HFF-Myc (cell line): ENCODE data around the gene IFFO2.

ENCODE experiments used
- DNase-seq: peaks from one replicate; pipeline ENCODE4 v3.0.0-alpha.2; 2011; ENCODE audit warnings: low read depth; ENCODE audit errors: extremely low read depth
- H3K4me3 ChIP-seq: replicated peaks from 2 replicates; pipeline ENCODE4 v1.5.1; 2011; ENCODE audit warnings: low read depth, mild to moderate bottlenecking, control low read depth, low read length
- CTCF ChIP-seq: IDR thresholded peaks from 2 replicates; pipeline ENCODE4 v1.5.1; 2012; ENCODE audit warnings: mild to moderate bottlenecking, low read depth, low read length, control low read depth; ENCODE audit errors: missing control alignments

Gene IFFO2

DNA sequence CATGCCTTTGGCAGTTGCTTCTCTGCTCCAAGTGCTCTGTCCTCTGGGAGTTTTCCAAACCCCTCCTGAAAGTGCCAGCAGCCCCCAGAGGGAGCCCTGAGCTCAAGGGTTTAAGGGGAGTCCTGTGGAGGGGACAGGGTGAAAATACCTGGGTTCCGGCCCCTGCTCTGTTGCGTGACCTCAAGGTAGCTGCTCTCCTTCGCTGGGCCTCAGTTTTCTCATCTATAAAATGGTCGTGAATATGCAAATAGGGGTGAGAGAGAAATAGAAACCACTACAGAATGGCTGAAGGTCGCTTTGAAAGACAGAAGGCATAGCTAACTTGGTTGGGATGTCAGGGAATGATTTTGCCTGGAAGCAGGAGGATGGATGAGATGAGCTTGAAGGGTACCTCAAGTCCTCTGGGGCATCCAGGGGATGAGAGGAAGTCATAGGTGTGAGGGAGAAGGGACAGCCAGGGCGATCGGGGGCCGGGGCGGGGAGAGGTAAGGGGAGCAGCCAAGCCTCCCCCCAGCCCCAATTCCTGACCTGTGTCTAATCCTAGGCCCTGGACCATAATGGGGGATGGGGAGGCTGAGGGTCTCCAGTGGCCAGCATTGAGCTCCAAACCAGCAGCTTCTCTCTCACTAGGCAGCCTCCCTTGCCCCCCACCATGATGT, 12.4 kb downstream of the IFFO2 start:
- TF ChIP-seq CTCF: no peak
- DNase-seq: no peak

DNA sequence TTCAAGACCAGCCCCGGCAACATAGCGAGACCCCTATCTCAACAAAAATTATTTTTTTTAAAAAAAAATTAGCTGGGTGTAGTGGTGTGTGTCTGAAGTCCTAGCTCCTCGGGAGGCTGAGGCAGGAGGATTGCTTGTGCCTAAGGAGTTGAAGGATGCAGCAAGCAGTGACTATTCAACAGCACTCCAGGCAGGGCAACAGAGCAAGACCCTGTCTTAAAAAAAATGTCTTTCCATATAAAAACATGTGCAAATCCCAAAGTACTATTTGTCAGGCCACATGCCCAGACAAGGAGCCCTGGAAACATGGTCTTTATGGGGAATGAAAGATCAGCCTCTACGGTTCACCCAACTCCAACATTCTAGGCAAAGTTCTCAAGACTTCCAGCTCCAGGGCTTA, 13.3 kb downstream of the IFFO2 start:
- no peak for DNase-seq
- no peak for TF ChIP-seq CTCF
- H3K4me3 ChIP-seq: no peak overlapping the region

More for the DNA sequence above, 12.4 kb downstream of the IFFO2 start:
- no peak overlapping the region for H3K4me3 ChIP-seq

DNA sequence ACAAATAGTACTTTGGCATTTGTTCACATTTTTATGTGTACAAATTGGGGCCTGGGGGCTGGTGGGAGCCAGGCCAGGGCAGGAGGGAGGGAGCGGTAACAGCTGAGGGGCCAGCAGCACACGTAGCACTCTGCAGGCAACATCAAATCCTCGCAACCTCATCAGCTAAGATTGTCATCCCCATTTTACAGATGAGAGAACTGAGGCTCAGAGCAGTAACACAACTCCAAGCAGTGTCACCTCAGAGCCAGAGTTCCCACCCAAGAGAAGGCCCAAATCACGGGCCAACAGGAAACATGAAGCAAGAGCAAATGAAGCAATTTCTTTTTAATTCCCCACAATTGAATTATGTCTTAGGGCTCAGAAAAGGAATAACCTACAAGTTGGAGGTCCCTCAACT, 14.1 kb downstream of the IFFO2 start:
- no peak overlapping the region for H3K4me3 ChIP-seq
- no peak for TF ChIP-seq CTCF
- DNase-seq: no peak

- no peak for TF ChIP-seq CTCF
- no peak overlapping the region for H3K4me3 ChIP-seq
- no peak for DNase-seq
Measured at GRCh38 chr1:18941221-18942141, 15.0 kb downstream of the IFFO2 start.

DNA sequence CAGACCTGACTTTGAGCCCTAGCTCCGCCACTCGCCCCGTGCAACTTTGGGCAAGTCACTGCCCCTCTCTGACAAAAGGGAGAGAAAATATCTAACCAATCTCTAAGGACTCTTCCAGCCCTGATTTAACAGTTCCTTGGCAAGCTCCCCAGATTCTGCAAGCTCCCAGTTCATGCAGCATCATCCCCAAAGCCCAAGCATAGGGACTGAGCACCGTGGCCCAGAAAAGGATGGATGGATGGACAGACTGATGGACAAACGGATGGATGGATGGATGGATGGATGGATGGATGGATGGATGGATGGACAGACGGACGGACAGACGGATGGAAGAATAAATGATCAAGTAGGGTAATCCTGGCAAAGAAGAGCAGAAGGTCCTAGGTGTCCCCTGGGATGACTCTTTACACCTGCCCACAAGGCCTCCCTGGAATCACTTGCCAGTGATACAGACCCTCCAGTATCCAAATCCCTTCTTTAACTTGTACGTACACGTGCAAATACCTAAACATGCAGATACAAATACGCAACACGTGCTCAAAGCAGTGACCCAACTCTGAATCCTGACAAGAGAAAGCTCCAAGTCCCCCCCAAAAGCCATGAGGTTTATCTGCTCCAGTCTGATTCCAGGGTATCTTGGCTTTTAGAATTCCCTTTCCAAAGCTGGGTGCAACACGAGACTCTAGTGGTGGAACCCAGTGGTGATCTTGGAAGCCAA, 16.0 kb downstream of the IFFO2 start:
- no peak overlapping the region for H3K4me3 ChIP-seq
- TF ChIP-seq CTCF: no peak
- no peak for DNase-seq

DNA sequence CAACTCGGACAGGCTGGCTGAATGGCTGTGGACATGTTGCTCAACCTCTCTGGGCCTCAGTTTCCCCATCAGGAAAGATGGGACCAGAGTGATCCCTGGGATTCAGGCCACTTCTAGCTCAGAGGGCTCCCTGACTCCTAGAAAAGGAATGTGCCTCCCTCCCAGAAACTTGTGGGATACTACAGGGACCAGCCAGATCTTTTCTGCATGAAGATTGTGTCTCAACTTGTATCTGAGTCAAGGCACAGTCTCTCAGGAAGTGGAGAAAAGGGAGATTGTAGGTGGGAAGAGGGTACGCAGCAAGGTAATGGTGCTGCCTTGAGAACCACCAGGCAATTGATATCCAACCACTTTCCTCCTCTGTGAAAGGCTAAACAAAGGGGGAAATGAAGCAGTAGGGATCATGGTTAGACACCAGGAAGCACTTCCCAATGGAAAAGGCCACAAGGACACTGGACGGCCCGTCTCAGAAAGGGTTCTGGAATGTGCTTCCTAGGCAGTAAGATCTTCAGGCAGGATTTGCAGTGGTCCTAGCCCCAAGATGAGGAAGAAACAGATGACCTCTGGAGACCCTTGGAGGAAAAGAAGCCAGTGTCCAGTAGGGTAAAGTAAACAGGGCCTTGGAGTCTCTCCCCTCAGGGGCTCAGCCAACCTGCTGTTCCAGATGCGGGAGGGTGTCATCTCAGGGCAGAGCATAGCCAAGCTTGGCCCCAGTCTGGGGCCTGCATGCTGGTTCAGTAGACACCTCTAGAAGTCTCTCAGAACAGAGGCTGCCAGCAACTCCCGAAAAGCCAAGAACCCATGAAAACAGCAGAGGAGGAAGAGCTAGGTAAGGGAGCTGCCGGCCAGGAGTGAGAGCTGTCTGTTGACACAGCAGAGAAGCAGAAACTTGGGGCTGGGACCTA, 16.8 kb downstream of the IFFO2 start:
- DNase-seq: no peak
- no peak overlapping the region for H3K4me3 ChIP-seq
- TF ChIP-seq CTCF: no peak
